Hepatocyte (in vitro differentiated cells): Measurements from ENCODE around the gene JPH2. TPM values are rescaled to one million over a fixed set of nuclear protein-coding genes. Genes with fewer than 3 reads are reported as not detected.

ENCODE experiments used
- DNase-seq: peaks from one replicate; pipeline ENCODE4 v3.0.0-alpha.2; 2016; ENCODE audit warnings: low spot score
- H2AFZ ChIP-seq: fragments of 200-600 bp; sonication (generic); 2 replicates; pipeline ENCODE4 v1.6.0; 2016; ENCODE audit warnings: antibody characterized with exemption, mild to moderate bottlenecking
- H3K27ac ChIP-seq: fragments of 200-600 bp; sonication (generic); 2 replicates; pipeline ENCODE4 v1.5.1; 2016; ENCODE audit warnings: mild to moderate bottlenecking
- H3K27me3 ChIP-seq: fragments of 200-600 bp; sonication (generic); 2 replicates; pipeline ENCODE4 v1.6.1; 2016
- H3K36me3 ChIP-seq: fragments of 200-600 bp; sonication (generic); replicated peaks from 2 replicates; pipeline ENCODE4 v1.5.1; 2016; ENCODE audit warnings: low read depth; ENCODE audit not compliant: insufficient read depth
- H3K4me1 ChIP-seq: fragments of 200-600 bp; sonication (generic); 2 replicates; pipeline ENCODE4 v1.5.1; 2016; ENCODE audit warnings: mild to moderate bottlenecking, moderate library complexity; ENCODE audit not compliant: insufficient read depth
- H3K4me2 ChIP-seq: fragments of 200-600 bp; sonication (generic); 2 replicates; pipeline ENCODE4 v1.6.0; 2016
- H3K4me3 ChIP-seq: fragments of 200-600 bp; sonication (generic); 2 replicates; pipeline ENCODE4 v1.5.1; 2016; ENCODE audit warnings: mild to moderate bottlenecking
- H3K79me2 ChIP-seq: fragments of 200-600 bp; sonication (generic); 2 replicates; pipeline ENCODE4 v1.6.0; 2017; ENCODE audit warnings: mild to moderate bottlenecking
- H3K9me2 ChIP-seq: fragments of 200-600 bp; sonication (generic); replicated peaks from 2 replicates; pipeline ENCODE4 v1.6.0; 2017; ENCODE audit warnings: mild to moderate bottlenecking; ENCODE audit not compliant: insufficient read depth
- H3K9me3 ChIP-seq: fragments of 200-600 bp; sonication (generic); 2 replicates; pipeline ENCODE4 v1.5.1; 2016; ENCODE audit warnings: low read depth, mild to moderate bottlenecking
- H4K20me1 ChIP-seq: fragments of 200-600 bp; sonication (generic); 2 replicates; pipeline ENCODE4 v1.6.0; 2016; ENCODE audit warnings: mild to moderate bottlenecking; ENCODE audit not compliant: insufficient read depth, poor library complexity, severe bottlenecking
- EZH2 ChIP-seq: fragments of 200-600 bp; sonication (generic); IDR thresholded peaks from 2 replicates; pipeline ENCODE4 v1.6.1; 2016; ENCODE audit warnings: antibody characterized with exemption, mild to moderate bottlenecking, borderline replicate concordance
- EZH2phosphoT487 ChIP-seq: fragments of 200-600 bp; sonication (generic); IDR thresholded peaks from one replicate; pipeline ENCODE4 v1.6.1; 2018; ENCODE audit warnings: antibody characterized with exemption, mild to moderate bottlenecking, low read depth, moderate library complexity; ENCODE audit not compliant: unreplicated experiment, severe bottlenecking
- WGBS: methylation state at CpG from one replicate; pipeline ENCODE4 v1.1.6; 2016; ENCODE audit warnings: low lambda C conversion rate; ENCODE audit errors: missing lambda C conversion rate; 5-methylcytosine and 5-hydroxymethylcytosine counted together
- polyA plus RNA-seq: library from polyadenylated mRNA; unstranded; fragments of >200 nt; fragmentation: Nextera tagmentation; extraction: Ambion mirVana; gene quantifications from 2 replicates; pipeline ENCODE4 v1.2.1, GENCODE V29; 2016
- total RNA-seq: library from RNA; depleted of rRNA; stranded (reverse); fragments of >200 nt; gene quantifications from 2 replicates; pipeline ENCODE4 v1.2.3, GENCODE V29; 2014
- TF ChIP-seq, protein P1 (sequence below): fragments of 200-600 bp; sonication (generic); IDR thresholded peaks from 2 replicates; pipeline ENCODE4 v1.5.1; 2016; ENCODE audit warnings: antibody characterized with exemption, mild to moderate bottlenecking; ENCODE audit not compliant: poor library complexity

The JPH2 gene
- total and polyA plus RNA-seq, 2 experiments from 2014 or later: 6.6 to 8.3 TPM

DNA sequence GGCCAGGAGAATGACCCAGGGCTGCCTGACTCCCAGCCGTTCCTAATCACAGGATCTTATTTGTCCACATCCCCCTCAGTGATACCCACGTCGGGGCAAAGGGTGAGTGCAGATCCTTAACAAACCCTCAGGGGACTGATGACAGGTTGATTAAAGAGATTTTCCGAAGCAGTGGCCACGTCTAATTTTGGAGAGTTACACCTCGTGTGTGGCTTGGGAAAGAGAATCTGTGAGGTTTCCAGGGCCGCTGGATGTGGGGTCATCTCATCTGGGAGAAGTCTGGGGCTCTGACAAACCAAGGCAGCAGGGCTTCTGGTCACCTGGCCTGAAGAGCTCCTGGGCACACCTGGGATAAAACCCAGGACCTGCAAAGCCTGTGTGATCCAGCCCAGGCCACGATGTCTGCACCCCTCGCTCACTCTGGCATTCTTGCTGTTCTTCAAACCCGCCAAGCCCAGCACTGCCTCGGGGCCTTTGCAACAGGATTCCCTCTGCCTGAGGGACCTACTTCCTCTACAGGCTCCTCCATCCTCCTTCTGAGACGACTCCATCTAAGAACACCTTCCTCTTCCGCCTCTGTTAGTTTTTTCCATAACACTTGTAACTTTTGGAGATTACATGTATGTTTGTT, 4.7 kb downstream of the JPH2 start:
- no peak for TF ChIP-seq EZH2
- TF ChIP-seq, protein P1, sequence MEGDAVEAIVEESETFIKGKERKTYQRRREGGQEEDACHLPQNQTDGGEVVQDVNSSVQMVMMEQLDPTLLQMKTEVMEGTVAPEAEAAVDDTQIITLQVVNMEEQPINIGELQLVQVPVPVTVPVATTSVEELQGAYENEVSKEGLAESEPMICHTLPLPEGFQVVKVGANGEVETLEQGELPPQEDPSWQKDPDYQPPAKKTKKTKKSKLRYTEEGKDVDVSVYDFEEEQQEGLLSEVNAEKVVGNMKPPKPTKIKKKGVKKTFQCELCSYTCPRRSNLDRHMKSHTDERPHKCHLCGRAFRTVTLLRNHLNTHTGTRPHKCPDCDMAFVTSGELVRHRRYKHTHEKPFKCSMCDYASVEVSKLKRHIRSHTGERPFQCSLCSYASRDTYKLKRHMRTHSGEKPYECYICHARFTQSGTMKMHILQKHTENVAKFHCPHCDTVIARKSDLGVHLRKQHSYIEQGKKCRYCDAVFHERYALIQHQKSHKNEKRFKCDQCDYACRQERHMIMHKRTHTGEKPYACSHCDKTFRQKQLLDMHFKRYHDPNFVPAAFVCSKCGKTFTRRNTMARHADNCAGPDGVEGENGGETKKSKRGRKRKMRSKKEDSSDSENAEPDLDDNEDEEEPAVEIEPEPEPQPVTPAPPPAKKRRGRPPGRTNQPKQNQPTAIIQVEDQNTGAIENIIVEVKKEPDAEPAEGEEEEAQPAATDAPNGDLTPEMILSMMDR: no peak
- TF ChIP-seq EZH2phosphoT487: no peak
- no peak overlapping the region for H2AFZ ChIP-seq
- WGBS: 54% methylated on average over 13 of the region's 13 CpGs

DNA sequence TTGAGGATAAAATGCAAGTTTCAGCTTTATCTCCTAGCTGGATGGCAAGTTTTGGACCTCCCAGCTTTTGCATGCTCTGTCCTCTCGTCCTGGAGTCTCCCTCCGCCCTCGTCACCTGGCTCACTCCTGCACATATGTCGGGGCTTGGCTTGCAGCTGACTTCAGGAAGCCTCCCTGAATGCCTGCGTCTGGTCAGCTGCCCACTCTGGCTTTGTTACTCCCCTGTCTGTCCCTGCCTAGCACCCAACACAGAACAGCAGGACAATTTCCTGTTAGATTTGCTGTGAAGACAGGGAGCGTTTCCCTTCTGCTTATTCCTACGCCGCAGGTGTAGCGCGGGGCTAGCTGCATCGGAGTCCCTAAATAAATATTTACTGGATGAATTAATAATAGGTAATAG, 5.4 kb downstream of the JPH2 start:
- H3K4me3 ChIP-seq: no peak overlapping the region
- H3K4me2 ChIP-seq: peak overlapping the region; percentile 25
- H4K20me1 ChIP-seq: no peaks in the 10 kb centered on the region
- no peaks in the 10 kb centered on the region for H3K9me3 ChIP-seq
- no peak overlapping the region for H2AFZ ChIP-seq
- 79% methylated on average over 11 of the region's 11 CpGs for WGBS
- H3K27me3 ChIP-seq: no peaks in the 10 kb centered on the region
- peaks cover 21% of the 10 kb centered on the region for H3K4me1 ChIP-seq
- DNase-seq: no peak
- H3K27ac ChIP-seq: no peak overlapping the region
- TF ChIP-seq, protein P1: no peak
- TF ChIP-seq EZH2phosphoT487 (no peak), EZH2 (no peak)
- no peaks in the 10 kb centered on the region for H3K9me2 ChIP-seq
- no peaks in the 10 kb centered on the region for H3K79me2 ChIP-seq
- no peaks in the 10 kb centered on the region for H3K36me3 ChIP-seq

More for the DNA sequence above, 4.7 kb downstream of the JPH2 start:
- no peak overlapping the region for H3K27ac ChIP-seq
- H3K79me2 ChIP-seq: no peaks in the 10 kb centered on the region
- no peaks in the 10 kb centered on the region for H3K36me3 ChIP-seq
- no peaks in the 10 kb centered on the region for H3K9me2 ChIP-seq
- H3K27me3 ChIP-seq: no peaks in the 10 kb centered on the region
- peaks cover 22% of the 10 kb centered on the region for H3K4me1 ChIP-seq
- no peaks in the 10 kb centered on the region for H4K20me1 ChIP-seq
- DNase-seq: no peak
- H3K9me3 ChIP-seq: no peaks in the 10 kb centered on the region
- no peak overlapping the region for H3K4me3 ChIP-seq
- H3K4me2 ChIP-seq: peak overlapping the region; percentile 25

DNA sequence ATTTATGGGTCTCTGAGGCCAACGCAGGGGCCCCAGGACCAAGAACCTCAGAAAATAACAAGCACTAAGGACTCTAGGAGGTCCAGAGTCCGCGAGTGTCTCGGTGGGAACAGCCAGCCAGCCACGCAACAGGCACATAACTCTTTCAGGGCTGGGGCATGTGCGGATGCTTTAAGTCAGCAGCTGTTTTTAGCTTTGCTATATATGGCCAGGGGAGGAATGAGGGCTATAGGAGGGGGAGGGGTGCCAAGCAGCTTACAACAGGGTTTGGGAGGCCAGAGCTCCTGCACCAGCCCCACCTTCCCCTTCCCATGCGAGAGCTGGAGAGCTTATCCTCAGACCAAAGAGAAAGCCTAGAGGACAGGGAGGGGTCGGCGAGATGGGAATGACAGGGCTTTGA, 6.2 kb downstream of the JPH2 start:
- TF ChIP-seq EZH2phosphoT487 (no peak), EZH2 (no peak)
- TF ChIP-seq, protein P1: no peak
- no peaks in the 10 kb centered on the region for H3K9me3 ChIP-seq
- no peak overlapping the region for H2AFZ ChIP-seq
- H3K4me3 ChIP-seq: no peak overlapping the region
- H3K36me3 ChIP-seq: no peaks in the 10 kb centered on the region
- H3K4me1 ChIP-seq: peaks cover 18% of the 10 kb centered on the region
- H3K79me2 ChIP-seq: no peaks in the 10 kb centered on the region
- H3K27me3 ChIP-seq: no peaks in the 10 kb centered on the region
- H4K20me1 ChIP-seq: no peaks in the 10 kb centered on the region
- H3K9me2 ChIP-seq: no peaks in the 10 kb centered on the region
- peak overlapping the region; percentile 27 for H3K27ac ChIP-seq
- DNase-seq: peak; percentile 45
- H3K4me2 ChIP-seq: peak overlapping the region; percentile 25
- 42% methylated on average over 9 of the region's 9 CpGs for WGBS
